Adrenal gland (tissue), 5 donors: ENCODE data around the gene STEAP1B.
"Not testable (repeated sequence)": the region's sequence is repeated elsewhere in the genome, so short reads cannot be mapped to it uniquely, and the experiment has no call there.

ENCODE experiments used
- CTCF ChIP-seq, 6 experiments: fragments of 450-650 bp in 4 of 6; fragments of 200-600 bp in 2 of 6; sonication (generic) in 1 of 6; IDR thresholded peaks; 1 replicate in 5 of 6; 2 replicates in 1 of 6; pipeline versions ENCODE4 v1.5.1 to v1.8.0; 2016 to 2021; ENCODE audit warnings: antibody characterized with exemption in 6 of 6, mild to moderate bottlenecking in 2 of 6, moderate library complexity in 1 of 6
- POLR2A ChIP-seq, 2 donors: fragments of 450-650 bp; IDR thresholded peaks; one replicate each; pipeline ENCODE4 v1.6.1; 2017; ENCODE audit warnings: antibody characterized with exemption in 2 of 2, mild to moderate bottlenecking in 2 of 2, moderate library complexity in 1 of 2
- donor health status: DM: no; HTN: no; CAD: no.

GRCh38 chr7:22519560-22519959 is 19.6 kb upstream of the STEAP1B start:
- not testable (repeated sequence) for TF ChIP-seq CTCF, POLR2A (IDR thresholded peaks at IDR 0.05)
